ENCODE results near the gene FUNDC1.
"Not testable (repeated sequence)": the region's sequence is repeated elsewhere in the genome, so short reads cannot be mapped to it uniquely, and the experiment has no call there.

FUNDC1 gene, protein sequence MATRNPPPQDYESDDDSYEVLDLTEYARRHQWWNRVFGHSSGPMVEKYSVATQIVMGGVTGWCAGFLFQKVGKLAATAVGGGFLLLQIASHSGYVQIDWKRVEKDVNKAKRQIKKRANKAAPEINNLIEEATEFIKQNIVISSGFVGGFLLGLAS

DNA sequence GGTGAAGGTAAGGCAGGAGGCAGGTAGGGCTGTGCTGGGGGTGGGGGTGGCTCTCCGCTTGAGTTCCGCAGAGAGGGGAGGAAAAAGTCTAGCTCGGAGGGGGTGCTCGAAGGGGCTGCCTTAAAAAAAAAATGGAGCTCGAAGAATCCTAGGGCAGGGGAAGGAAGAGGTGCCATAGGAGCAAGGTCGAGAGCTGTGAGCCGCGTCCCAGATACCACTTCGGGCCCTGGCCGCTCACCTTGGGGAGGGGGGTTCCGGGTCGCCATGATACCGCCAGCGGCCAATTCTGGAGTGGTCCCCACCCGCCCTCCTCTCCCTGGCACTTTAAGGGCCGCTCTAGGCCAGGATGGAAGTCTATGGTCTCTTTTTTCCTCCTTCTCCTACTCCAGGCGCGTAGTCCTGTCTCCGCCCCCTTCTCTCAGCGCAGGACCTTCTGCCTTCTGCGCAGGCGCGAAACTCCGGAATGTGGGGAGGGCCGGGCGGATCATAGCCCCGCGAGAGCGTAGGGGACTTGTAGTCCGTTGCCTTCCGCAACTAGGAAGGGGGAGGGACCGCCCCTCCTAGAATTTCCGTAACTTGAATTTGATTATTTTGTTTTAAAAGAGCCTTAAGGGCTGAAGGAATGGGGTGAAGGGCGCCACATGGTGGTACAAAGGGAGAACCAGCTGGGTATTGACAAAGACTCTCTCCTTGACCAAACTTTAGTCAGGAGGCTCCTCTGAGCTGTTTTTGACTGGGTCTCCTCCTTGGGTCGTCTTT is at the start of gene FUNDC1:
FUNDC1 (minus strand) TSS at position 293 of the 759 bp plus-strand sequence; CDS start at position 266, 27 bp downstream.
- Mint-ChIP-seq H3K27ac (peak within 1 kb of the TSS; percentile 92), H3K4me3 (peak within 1 kb of the TSS; percentile 86), H3K4me1 (ENCODE audit: low read depth) (peaks cover 24% of the 10 kb centered on the region), H3K36me3 (ENCODE audit: low read depth) (peaks cover 23% of the 10 kb centered on the region), H3K9me3 (no peaks in the 10 kb centered on the region), H3K27me3 (no peaks in the 10 kb centered on the region)
- intact Hi-C loops (cut with micrococcal nuclease): loop anchor here (5.0 to 10.0 kb wide), 2 partner anchors 332 to 405 kb away; partner anchors contain the start of gene KDM6A

DNA sequence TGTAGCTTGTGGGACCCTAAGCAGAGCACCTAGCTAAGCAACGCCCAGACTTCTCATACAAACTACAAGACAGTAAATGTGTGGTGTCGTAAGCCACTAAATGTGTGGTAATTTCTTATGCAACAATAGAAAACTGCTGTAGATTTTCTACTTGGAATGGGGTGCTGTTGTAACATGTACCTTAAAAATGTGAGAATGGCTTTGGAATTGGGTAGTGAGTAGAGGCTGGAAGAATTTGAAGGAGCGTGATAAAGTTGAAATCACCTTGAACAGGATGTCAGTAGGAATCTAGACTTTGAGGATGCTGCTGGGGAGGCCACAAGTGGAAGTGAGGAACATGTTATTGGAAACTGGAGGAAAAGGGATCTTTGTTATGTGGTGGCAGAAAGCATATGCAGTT is 43.2 kb upstream of the FUNDC1 start:
- peaks cover 6% of the 10 kb centered on the region for H3K4me1 Mint-ChIP-seq (ENCODE audit: low read depth)

DNA sequence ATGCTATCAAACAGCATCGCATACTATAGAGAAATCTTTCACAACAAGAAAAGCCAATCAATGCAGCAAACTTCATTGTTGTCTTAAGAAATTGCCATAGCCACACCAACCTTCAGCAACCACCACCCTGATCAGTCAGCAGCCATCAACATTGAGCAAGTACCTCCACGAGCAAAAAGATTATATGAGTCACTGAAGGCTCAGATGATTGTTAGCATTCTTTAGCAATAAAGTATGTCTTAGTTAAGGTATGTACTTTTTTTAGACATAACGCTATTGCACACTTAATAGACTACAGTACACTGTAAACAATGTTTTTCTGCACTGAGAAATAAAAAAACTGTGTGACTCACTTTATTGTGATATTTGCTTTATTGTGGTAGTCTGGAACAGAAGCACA is 37.8 kb upstream of the FUNDC1 start:
- Mint-ChIP-seq H3K4me3 (no peak overlapping the region), H3K27me3 (no peaks in the 10 kb centered on the region), H3K27ac (no peak overlapping the region), H3K9me3 (no peaks in the 10 kb centered on the region), H3K36me3 (ENCODE audit: low read depth) (no peaks in the 10 kb centered on the region), H3K4me1 (ENCODE audit: low read depth) (no peaks in the 10 kb centered on the region)
- intact Hi-C loops (cut with micrococcal nuclease): no loop called here

More for the DNA sequence above, 43.2 kb upstream of the FUNDC1 start:
- no peak overlapping the region for H3K27ac Mint-ChIP-seq
- no peaks in the 10 kb centered on the region for H3K27me3 Mint-ChIP-seq
- H3K4me3 Mint-ChIP-seq: no peak overlapping the region
- H3K36me3 Mint-ChIP-seq (ENCODE audit: low read depth): no peaks in the 10 kb centered on the region
- intact Hi-C loops (cut with micrococcal nuclease): no loop called here
- H3K9me3 Mint-ChIP-seq: no peaks in the 10 kb centered on the region

DNA sequence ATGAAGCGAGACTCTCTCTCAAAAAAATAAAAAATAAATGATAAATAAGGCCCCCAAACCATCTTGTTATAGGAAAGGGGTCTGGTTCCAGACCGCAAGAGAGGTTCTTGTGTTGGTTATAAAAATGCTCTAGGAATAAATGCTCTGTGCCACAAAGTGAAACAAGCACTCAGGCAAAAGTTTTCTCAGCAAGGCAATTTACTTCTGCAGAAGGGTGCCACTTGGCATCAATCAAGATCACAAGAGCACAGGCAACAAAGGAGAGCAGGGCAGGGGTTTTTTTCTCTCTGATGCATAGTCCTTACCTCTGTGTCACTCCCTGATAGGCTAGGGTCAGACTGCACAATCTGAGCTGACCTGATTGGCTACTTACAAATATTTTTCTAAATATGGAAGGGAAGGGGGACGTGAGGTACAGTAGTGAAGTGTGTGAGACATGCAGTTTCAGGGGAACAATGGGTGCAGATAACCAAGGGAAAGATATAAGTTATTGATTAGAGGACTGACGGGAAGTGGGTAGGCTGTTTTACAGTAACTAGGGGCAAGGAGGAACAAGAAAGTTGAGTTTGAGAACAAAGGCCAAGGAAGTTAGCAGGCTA is 29.8 kb upstream of the FUNDC1 start:
- Mint-ChIP-seq H3K4me3 (no peak overlapping the region), H3K27ac (no peak overlapping the region), H3K36me3 (ENCODE audit: low read depth) (no peaks in the 10 kb centered on the region), H3K4me1 (ENCODE audit: low read depth) (no peaks in the 10 kb centered on the region), H3K9me3 (peaks cover 19% of the 10 kb centered on the region), H3K27me3 (no peaks in the 10 kb centered on the region)
- intact Hi-C loops (cut with micrococcal nuclease): no loop called here

DNA sequence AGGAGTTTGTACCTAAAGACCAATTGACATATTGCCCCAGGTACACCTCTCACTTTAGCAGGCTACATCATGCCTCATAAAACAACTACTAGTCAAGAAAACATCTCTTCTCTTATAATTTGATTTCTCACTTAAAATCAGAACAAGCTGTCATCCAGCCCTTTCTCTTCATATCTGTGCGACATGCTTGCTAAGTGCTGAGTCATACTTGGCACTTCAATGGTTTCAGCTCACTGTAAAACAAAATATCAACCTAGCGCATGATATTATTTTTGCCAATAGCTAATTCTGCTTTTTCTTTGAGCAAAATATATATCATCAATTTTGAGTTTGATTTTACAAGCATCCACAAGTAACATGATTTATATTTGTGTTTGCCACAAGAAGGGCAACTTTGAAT is 27.9 kb upstream of the FUNDC1 start:
- H3K36me3 Mint-ChIP-seq (ENCODE audit: low read depth): no peaks in the 10 kb centered on the region
- intact Hi-C loops (cut with micrococcal nuclease): no loop called here
- H3K27me3 Mint-ChIP-seq: no peaks in the 10 kb centered on the region
- H3K4me3 Mint-ChIP-seq: no peak overlapping the region
- peaks cover 19% of the 10 kb centered on the region for H3K9me3 Mint-ChIP-seq
- no peaks in the 10 kb centered on the region for H3K4me1 Mint-ChIP-seq (ENCODE audit: low read depth)
- H3K27ac Mint-ChIP-seq: no peak overlapping the region

DNA sequence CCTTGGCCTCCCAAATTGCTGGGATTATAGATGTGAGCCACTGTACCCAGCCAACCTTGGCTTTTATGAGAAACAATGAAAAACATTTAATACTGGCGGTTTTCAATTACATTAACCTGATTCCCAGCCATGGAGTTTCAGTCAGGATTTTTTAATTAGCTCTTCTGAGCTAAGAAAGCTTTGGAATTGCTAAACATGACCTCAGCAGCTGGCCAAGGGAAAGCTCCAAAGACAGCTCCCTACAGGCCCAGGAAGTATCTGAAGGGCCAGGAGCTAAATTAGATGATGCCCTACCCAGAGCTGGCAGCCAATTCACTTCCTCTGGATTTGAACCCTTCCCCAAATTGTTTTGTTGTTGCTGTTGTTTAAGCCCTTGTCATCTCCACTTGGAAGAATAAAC is 26.5 kb upstream of the FUNDC1 start:
- Mint-ChIP-seq H3K4me3 (no peak overlapping the region), H3K36me3 (ENCODE audit: low read depth) (no peaks in the 10 kb centered on the region), H3K4me1 (ENCODE audit: low read depth) (no peaks in the 10 kb centered on the region), H3K27ac (no peak overlapping the region), H3K9me3 (peaks cover 19% of the 10 kb centered on the region), H3K27me3 (no peaks in the 10 kb centered on the region)
- intact Hi-C loops (cut with micrococcal nuclease): no loop called here

DNA sequence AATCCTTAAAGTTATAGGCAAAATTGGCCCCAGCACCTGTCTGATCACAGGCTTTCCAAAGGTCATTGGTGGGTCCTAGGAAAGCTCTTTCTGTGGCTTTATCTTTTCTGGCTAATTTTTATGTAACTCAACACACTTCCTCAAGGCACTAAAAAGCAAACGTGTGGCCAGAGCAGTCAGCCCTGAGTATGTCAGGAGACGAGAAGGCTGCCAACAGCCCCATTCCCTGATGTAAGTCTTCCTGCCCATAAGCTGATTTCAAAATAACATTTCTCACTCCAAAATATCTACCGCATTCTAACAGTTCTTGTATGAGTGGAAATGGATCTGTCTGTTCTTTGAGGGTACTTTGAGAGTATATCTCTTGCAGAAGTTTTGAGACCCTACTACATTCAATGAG is 25.5 kb upstream of the FUNDC1 start:
- Mint-ChIP-seq H3K36me3 (ENCODE audit: low read depth) (no peaks in the 10 kb centered on the region), H3K9me3 (peaks cover 19% of the 10 kb centered on the region), H3K4me1 (ENCODE audit: low read depth) (no peaks in the 10 kb centered on the region), H3K27me3 (no peaks in the 10 kb centered on the region), H3K27ac (no peak overlapping the region), H3K4me3 (no peak overlapping the region)
- intact Hi-C loops (cut with micrococcal nuclease): no loop called here

DNA sequence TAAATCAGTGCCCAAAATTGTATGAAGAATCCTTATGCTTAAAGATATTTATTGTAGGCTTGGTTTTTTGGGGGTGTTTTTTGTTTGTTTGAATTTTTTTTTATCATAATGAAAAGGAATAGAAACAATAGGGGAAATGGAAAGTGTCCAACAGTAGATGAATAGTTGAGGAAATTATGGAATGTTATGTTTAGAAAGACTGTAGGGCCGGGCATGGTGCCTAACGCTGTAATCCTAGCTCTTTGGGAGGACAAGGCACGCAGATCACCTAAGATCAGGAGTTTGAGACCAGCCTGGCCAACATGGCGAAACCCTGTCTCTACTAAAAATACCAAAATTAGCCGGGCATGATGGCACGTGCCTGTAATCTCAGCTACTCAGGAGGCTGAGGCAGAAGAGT is 19.2 kb upstream of the FUNDC1 start:
- intact Hi-C loops (cut with micrococcal nuclease); H3K27me3 Mint-ChIP-seq; H3K4me3 Mint-ChIP-seq; H3K36me3 Mint-ChIP-seq (ENCODE audit: low read depth); H3K4me1 Mint-ChIP-seq (ENCODE audit: low read depth); H3K9me3 Mint-ChIP-seq; H3K27ac Mint-ChIP-seq: not testable (repeated sequence)

DNA sequence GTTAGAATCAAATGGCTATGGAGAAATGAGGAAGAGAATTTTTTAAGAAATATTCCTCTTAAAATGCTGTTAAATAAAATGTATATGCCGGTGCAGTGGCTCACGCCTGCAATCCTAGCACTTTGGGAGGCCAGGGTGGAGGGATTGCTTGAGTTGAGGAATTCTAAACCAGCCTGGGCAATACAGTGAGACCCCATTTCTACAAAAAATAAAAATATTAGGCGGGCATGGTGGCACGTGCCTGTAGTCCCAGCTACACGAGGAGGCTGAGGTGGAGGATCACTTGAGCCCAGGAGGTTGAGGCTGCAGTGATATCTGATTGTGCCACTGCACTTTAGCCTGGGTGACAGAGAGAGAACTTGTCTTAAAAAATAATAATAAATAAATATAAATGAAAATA is 7.9 kb upstream of the FUNDC1 start:
- peaks cover 5% of the 10 kb centered on the region for H3K4me1 Mint-ChIP-seq (ENCODE audit: low read depth)
- intact Hi-C loops (cut with micrococcal nuclease): no loop called here

DNA sequence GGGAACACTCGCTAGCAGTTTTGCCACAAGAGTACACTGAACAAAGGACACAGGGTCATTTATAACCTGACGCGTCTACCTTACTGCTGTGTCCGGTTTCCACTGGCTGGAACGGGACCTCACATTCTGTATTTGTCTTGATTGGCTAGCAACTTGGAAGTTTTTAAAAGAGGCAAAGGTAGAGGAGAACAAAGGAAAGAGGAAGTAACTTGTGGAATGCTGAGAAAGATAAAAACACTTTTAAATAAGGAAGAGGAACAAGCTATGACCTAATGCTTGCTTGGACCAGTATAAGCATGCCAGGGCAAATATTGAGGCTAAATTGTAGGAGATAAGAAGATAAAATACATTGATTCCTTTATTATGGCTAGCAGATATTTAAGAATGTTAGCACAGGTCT is 2.8 kb upstream of the FUNDC1 start:
- not testable (repeated sequence) for H3K27me3 Mint-ChIP-seq; H3K9me3 Mint-ChIP-seq; H3K36me3 Mint-ChIP-seq (ENCODE audit: low read depth); H3K4me3 Mint-ChIP-seq
- peak overlapping the region; percentile 77 for H3K27ac Mint-ChIP-seq
- intact Hi-C loops (cut with micrococcal nuclease): loop anchor here (10.0 kb wide), 1 partner anchor 329 kb away; the partner anchor contains the start of gene KDM6A
- H3K4me1 Mint-ChIP-seq (ENCODE audit: low read depth): peaks cover 17% of the 10 kb centered on the region

More for the DNA sequence above, 7.9 kb upstream of the FUNDC1 start:
- H3K27me3 Mint-ChIP-seq: peaks cover 1% of the 10 kb centered on the region
- no peaks in the 10 kb centered on the region for H3K36me3 Mint-ChIP-seq (ENCODE audit: low read depth)
- no peaks in the 10 kb centered on the region for H3K9me3 Mint-ChIP-seq
- H3K27ac Mint-ChIP-seq: no peak overlapping the region
- no peak overlapping the region for H3K4me3 Mint-ChIP-seq

DNA sequence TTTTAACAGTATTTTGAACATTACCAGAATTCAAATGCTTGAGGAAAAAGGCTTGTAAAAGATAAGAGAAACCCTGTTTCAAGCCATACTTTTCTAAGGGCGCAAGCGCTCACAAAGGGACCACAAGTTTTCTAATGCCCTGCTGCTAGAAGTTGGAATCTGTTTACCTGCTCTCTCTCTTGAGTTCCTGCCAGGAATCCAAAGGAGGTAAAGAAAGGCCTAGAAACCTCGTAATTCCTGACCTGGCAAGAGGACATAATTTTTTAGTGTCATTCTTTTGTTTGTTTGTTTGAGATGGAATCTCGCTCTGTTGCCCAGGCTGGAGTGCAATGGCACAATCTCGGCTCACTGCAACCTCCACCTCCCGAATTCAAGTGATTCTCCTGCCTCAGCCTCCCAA is 1.4 kb upstream of the FUNDC1 start:
- Mint-ChIP-seq H3K9me3 (no peaks in the 10 kb centered on the region), H3K4me1 (ENCODE audit: low read depth) (peaks cover 24% of the 10 kb centered on the region), H3K27me3 (no peaks in the 10 kb centered on the region), H3K4me3 (no peak overlapping the region), H3K27ac (no peak overlapping the region), H3K36me3 (ENCODE audit: low read depth) (peaks cover 10% of the 10 kb centered on the region)
- intact Hi-C loops (cut with micrococcal nuclease): loop anchor here (5.0 to 10.0 kb wide), 2 partner anchors 331 to 403 kb away; partner anchors contain the start of gene KDM6A

DNA sequence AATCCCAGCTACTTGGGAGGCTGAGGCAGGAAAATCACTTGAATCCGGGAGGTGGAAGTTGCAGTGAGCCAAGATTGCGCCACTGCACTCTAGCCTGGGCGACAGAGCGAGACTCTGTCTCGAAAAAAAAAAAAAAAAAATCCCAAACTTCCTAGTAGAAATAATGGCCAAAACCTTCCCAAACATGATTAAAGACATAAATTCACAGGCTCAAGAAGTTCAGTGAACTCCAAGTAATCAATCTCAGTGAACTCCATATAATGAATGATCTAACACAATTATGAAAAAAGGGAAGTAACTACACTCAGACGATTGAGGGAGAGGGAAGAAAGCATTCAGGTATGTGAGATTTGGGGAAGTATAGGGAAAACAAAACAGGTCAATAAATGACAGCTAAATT is 6.5 kb downstream of the FUNDC1 start:
- peaks cover 30% of the 10 kb centered on the region for H3K36me3 Mint-ChIP-seq (ENCODE audit: low read depth)
- no peaks in the 10 kb centered on the region for H3K9me3 Mint-ChIP-seq
- intact Hi-C loops (cut with micrococcal nuclease): no loop called here
- H3K4me1 Mint-ChIP-seq (ENCODE audit: low read depth): peaks cover 20% of the 10 kb centered on the region
- no peaks in the 10 kb centered on the region for H3K27me3 Mint-ChIP-seq
- H3K4me3 Mint-ChIP-seq: no peak overlapping the region
- no peak overlapping the region for H3K27ac Mint-ChIP-seq

DNA sequence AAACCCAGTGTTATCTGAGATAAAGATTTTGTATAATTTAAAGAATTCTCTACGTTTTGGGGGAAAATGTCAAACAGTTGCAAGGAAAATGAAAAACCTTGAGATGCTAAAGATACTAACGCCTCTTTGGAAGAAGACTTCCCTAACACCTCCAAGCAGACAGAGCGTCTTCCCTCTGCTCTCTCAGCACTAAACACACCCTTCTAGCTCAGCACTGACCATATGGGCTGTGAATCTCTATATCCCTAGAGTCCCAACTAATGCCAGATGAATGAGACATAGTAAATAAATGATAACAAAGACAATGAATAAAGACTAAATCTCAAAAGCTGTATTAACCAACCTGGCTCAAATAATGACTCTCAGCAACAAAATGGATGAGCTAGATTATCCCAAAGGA is 13.3 kb downstream of the FUNDC1 start:
- H3K4me3 Mint-ChIP-seq: no peak overlapping the region

DNA sequence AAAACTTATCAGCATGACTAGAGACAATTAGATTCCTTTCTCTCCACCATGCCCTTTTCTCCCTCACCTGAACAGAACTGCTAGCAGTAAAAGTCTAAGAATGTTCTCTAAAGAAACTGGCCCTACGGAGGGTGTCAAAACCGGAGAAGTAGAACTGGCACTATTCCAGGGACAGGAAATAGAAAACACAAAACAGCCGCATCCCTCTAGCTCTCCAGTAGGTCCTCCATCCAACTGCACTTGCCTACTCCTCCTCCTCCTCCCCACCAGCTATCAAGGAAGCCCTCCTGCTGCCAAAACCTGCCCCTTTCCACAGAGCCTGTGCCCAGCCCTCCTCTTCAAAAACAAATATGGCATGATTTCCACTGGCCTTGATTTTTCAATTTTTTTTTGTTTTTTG is 28.4 kb downstream of the FUNDC1 start:
- Mint-ChIP-seq H3K4me3 (no peak overlapping the region), H3K27ac (no peak overlapping the region), H3K36me3 (ENCODE audit: low read depth) (no peaks in the 10 kb centered on the region), H3K4me1 (ENCODE audit: low read depth) (peaks cover 8% of the 10 kb centered on the region), H3K27me3 (no peaks in the 10 kb centered on the region), H3K9me3 (no peaks in the 10 kb centered on the region)
- intact Hi-C loops (cut with micrococcal nuclease): no loop called here

More for the DNA sequence above, 13.3 kb downstream of the FUNDC1 start:
- Mint-ChIP-seq H3K9me3 (no peaks in the 10 kb centered on the region), H3K27ac (no peak overlapping the region), H3K4me1 (ENCODE audit: low read depth) (no peaks in the 10 kb centered on the region), H3K27me3 (no peaks in the 10 kb centered on the region), H3K36me3 (ENCODE audit: low read depth) (peaks cover 18% of the 10 kb centered on the region)
- intact Hi-C loops (cut with micrococcal nuclease): no loop called here

All from dendritic cell treated with granulocyte-macrophage colony-stimulating factor and Interleukin-4, amounts not matched to agents 40 ng/mL and 50 ng/mL, for 4 days (primary cell).